Measurements from ENCODE around the gene USP40.

DNA sequence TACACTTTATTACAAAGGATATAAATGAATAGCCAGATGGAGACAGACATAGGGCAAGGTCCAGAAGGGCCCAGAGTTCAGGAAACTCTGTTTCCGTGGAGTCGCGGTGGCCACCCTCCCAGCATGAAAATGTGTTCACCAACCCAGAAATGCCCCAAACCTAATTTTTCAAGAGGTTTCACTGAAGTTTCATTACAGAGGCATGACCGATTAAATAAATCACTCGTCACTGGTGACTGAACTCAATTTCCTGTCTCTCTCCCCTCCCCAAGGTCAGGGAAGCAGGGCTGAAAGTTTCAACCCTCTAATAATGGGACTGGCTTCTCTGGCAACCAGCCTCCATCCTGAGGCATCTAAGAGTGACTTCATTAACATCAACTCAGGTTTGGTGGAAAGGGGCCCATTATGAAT lies 22.4 kb downstream of the USP40 start:
- TF ChIP-seq, protein P1, sequence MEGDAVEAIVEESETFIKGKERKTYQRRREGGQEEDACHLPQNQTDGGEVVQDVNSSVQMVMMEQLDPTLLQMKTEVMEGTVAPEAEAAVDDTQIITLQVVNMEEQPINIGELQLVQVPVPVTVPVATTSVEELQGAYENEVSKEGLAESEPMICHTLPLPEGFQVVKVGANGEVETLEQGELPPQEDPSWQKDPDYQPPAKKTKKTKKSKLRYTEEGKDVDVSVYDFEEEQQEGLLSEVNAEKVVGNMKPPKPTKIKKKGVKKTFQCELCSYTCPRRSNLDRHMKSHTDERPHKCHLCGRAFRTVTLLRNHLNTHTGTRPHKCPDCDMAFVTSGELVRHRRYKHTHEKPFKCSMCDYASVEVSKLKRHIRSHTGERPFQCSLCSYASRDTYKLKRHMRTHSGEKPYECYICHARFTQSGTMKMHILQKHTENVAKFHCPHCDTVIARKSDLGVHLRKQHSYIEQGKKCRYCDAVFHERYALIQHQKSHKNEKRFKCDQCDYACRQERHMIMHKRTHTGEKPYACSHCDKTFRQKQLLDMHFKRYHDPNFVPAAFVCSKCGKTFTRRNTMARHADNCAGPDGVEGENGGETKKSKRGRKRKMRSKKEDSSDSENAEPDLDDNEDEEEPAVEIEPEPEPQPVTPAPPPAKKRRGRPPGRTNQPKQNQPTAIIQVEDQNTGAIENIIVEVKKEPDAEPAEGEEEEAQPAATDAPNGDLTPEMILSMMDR (conservative IDR thresholded peaks at IDR 0.05 in 1 of 2, IDR thresholded peaks at IDR 0.05 in 1 of 2; ENCODE audit: low read depth in 1 of 2, low read length in 2 of 2): no peak
- no peak for TF ChIP-seq EZH2 (IDR thresholded peaks at IDR 0.05; ENCODE audit: low read length, missing control alignments)
